Measurements from ENCODE around the gene IRF1. TPM values are rescaled to one million over a fixed set of nuclear protein-coding genes. Genes with fewer than 3 reads are reported as not detected.

IRF1 gene
- total RNA-seq, 2 experiments from 2014 or later = 1,212 to 1,234 TPM

DNA sequence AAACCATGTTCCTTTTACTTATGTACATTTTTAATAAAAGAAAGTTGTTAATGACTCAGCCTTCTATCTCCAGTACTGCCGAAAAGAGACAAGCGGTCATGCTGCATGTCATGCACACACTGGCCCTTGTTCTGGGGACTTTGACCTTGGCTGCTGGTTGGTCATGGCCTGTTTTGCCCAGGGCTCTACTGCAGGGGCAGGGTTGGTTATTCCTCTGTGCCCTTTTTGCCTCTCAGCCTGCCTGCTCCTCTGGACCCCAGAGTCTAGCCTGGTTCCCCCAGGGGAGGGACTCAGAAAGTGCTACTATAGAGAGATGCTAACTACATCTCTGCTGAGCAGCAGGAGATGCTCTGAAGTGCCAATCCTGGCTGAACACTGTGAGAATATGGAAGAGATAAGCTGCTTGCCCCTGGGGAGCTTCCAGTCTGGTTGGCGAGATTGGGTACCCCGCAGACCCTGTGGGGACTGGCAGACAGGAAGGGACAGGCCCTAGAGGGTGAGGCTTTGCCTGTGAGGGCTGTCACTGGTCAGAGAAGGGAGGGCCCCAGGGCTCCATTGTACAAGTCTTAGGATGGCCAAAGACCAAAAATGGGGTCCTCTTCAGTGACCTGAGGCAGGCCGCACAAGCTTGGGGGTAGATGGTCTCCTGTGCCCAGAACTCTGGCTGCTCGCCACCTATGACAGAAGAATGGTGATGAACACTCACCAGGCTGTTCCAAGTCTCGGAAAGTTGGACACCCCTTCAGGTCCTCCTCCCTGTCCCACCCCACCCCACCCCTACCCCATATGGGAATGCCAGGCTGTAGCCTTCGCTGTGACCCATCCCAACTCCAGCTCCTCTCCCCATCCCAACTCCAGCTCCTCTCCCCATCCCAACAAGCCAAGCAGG, 14.3 kb downstream of the IRF1 start:
- CTCF ChIA-PET = interaction anchor here (2.2 kb wide), 1 partner anchor 14 kb away, joined by 9 read pairs; the partner anchor contains the start of gene IRF1
- ATAC-seq (ENCODE audit: poor library complexity) (no peak), DNase-seq (peak in 3 of 14 experiments; percentile 2 to 42 (median 33))
- H3K4me3 ChIP-seq (ENCODE audit: low read length) = no peak overlapping the region
- no peak overlapping the region for H3K27ac ChIP-seq (ENCODE audit: low read depth in 1 of 2, low read length in 2 of 2)
- H3K9me3 Mint-ChIP-seq = no peaks in the 10 kb centered on the region
- TF ChIP-seq, protein P1, sequence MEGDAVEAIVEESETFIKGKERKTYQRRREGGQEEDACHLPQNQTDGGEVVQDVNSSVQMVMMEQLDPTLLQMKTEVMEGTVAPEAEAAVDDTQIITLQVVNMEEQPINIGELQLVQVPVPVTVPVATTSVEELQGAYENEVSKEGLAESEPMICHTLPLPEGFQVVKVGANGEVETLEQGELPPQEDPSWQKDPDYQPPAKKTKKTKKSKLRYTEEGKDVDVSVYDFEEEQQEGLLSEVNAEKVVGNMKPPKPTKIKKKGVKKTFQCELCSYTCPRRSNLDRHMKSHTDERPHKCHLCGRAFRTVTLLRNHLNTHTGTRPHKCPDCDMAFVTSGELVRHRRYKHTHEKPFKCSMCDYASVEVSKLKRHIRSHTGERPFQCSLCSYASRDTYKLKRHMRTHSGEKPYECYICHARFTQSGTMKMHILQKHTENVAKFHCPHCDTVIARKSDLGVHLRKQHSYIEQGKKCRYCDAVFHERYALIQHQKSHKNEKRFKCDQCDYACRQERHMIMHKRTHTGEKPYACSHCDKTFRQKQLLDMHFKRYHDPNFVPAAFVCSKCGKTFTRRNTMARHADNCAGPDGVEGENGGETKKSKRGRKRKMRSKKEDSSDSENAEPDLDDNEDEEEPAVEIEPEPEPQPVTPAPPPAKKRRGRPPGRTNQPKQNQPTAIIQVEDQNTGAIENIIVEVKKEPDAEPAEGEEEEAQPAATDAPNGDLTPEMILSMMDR (IDR thresholded peaks at IDR 0.05) = no peak
- intact Hi-C loops (cut with DNase I, micrococcal nuclease) = no loop called here
- peaks cover 95% of the 10 kb centered on the region for H3K4me1 Mint-ChIP-seq (ENCODE audit: low read depth)
- H3K36me3 Mint-ChIP-seq (ENCODE audit: low read depth) = peaks cover 81% of the 10 kb centered on the region
- H3K4me1 ChIP-seq (ENCODE audit: insufficient read depth, low read length) = peaks cover 97% of the 10 kb centered on the region
- POLR2A ChIA-PET = interaction anchor here (0.7 to 25.5 kb wide), 11 partner anchors 9 to 90 kb away, joined by 3 to 1045 read pairs (median 62); partner anchors contain the start of gene IRF1
- H3K4me3 Mint-ChIP-seq = peak overlapping the region; percentile 67
- H3K36me3 ChIP-seq (ENCODE audit: insufficient read depth, low read length) = peaks cover 5% of the 10 kb centered on the region
- peaks cover 20% of the 10 kb centered on the region for H3K27me3 Mint-ChIP-seq
- no peaks in the 10 kb centered on the region for H3K9me3 ChIP-seq (ENCODE audit: control insufficient read depth in 1 of 2, insufficient read depth in 1 of 2, low read length in 2 of 2)
- no peaks in the 10 kb centered on the region for H3K27me3 ChIP-seq (ENCODE audit: control insufficient read depth in 1 of 2, insufficient read depth in 2 of 2, low read length in 2 of 2)
- peak overlapping the region; percentile 97 for H3K27ac Mint-ChIP-seq

DNA sequence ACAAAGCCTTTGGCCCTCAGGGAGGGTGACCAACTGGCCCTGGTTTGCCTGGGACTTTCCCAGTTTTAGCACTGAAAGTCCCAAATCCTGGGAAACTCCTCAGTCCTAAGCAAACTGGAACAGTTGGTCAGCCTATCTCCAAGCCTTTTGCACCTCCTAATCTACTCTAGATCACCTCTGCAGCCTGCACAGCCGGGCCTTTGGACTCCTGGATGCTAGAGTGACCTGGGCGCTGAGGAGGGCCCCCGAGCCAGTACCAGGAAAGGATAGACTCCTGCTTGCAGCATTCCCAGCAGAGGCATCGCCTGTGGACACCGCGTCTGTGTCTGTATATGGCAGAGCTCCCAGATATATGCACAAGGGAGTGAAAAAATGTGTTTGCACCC, 15.1 kb downstream of the IRF1 start:
- ChIA-PET CTCF (interaction anchor here (2.2 kb wide), 1 partner anchor 14 kb away, joined by 9 read pairs; the partner anchor contains the start of gene IRF1), POLR2A (interaction anchor here (1.1 to 25.5 kb wide), 7 partner anchors 12 to 76 kb away, joined by 3 to 1045 read pairs (median 188); partner anchors contain the start of gene IRF1)
- intact Hi-C loops (cut with DNase I, micrococcal nuclease) = no loop called here
- Histone ChIP-seq H3K36me3 (ENCODE audit: insufficient read depth, low read length) (peaks cover 10% of the 10 kb centered on the region), H3K27ac (ENCODE audit: low read depth in 1 of 2, low read length in 2 of 2) (peak overlapping the region; percentile 48 to 77), H3K9me3 (ENCODE audit: control insufficient read depth in 1 of 2, insufficient read depth in 1 of 2, low read length in 2 of 2) (no peaks in the 10 kb centered on the region), H3K27me3 (ENCODE audit: control insufficient read depth in 1 of 2, insufficient read depth in 2 of 2, low read length in 2 of 2) (no peaks in the 10 kb centered on the region), H3K4me3 (ENCODE audit: low read length) (no peak overlapping the region), H3K4me1 (ENCODE audit: insufficient read depth, low read length) (peaks cover 97% of the 10 kb centered on the region)
- Mint-ChIP-seq H3K4me1 (ENCODE audit: low read depth) (peaks cover 95% of the 10 kb centered on the region), H3K9me3 (no peaks in the 10 kb centered on the region), H3K36me3 (ENCODE audit: low read depth) (peaks cover 80% of the 10 kb centered on the region), H3K27me3 (peaks cover 20% of the 10 kb centered on the region), H3K4me3 (peak overlapping the region; percentile 82), H3K27ac (peak overlapping the region; percentile 97)
- ATAC-seq (ENCODE audit: poor library complexity) (no peak), DNase-seq (peak in 3 of 14 experiments; percentile 2 to 35 (median 31))
- TF ChIP-seq, protein P1 (IDR thresholded peaks at IDR 0.05) = no peak

DNA sequence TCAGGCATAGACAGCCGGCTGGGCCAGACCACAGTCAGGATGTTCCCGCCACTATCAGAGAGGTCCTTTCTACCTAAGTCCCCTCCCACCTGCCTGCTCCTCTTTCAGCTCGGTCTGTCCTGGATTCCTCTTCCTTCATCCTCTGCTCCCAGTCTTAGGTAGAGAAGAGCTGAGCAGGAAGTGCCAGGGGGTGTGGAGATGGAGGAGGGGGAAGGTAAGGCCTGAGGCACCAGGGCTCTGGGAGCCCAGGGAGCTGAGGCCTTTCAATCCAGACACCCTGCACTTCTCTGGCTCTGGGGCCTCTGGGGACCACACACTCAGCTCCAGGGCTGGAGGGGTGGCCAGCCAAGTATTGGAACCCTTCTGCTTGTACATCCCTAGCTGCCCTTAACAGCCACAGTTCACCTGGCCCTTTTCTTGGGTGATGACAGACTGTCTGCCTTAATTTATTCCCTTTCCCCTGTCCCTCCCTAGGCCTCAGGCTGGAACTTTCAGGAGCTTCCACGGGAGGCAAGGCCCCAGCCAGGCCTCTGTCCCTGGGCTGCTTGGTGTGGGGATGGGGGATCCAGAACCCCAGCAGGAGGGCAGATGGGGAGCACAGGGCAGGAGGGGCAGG, 15.6 kb downstream of the IRF1 start:
- POLR2A ChIA-PET = interaction anchor here (1.1 to 25.5 kb wide), 7 partner anchors 13 to 75 kb away, joined by 3 to 1045 read pairs (median 188); partner anchors contain the start of gene IRF1
- H3K36me3 Mint-ChIP-seq (ENCODE audit: low read depth) = peaks cover 77% of the 10 kb centered on the region
- peak overlapping the region; percentile 48 to 77 for H3K27ac ChIP-seq (ENCODE audit: low read depth in 1 of 2, low read length in 2 of 2)

More for the DNA sequence above, 15.6 kb downstream of the IRF1 start:
- Histone ChIP-seq H3K4me3 (ENCODE audit: low read length) (no peak overlapping the region), H3K9me3 (ENCODE audit: control insufficient read depth in 1 of 2, insufficient read depth in 1 of 2, low read length in 2 of 2) (no peaks in the 10 kb centered on the region), H3K4me1 (ENCODE audit: insufficient read depth, low read length) (peaks cover 97% of the 10 kb centered on the region), H3K36me3 (ENCODE audit: insufficient read depth, low read length) (peaks cover 15% of the 10 kb centered on the region), H3K27me3 (ENCODE audit: control insufficient read depth in 1 of 2, insufficient read depth in 2 of 2, low read length in 2 of 2) (no peaks in the 10 kb centered on the region)
- DNase-seq = peak in 4 of 14 experiments; percentile 3 to 56 (median 20)
- intact Hi-C loops (cut with DNase I, micrococcal nuclease) = loop anchor here (5.0 kb wide), 2 partner anchors 53 to 63 kb away; no protein-coding TSS in a partner anchor
- CTCF ChIA-PET = interaction anchor here (0.7 to 2.2 kb wide), 2 partner anchors 15 to 88 kb away, joined by 3 to 9 read pairs; partner anchors contain the start of gene IRF1
- Mint-ChIP-seq H3K9me3 (no peaks in the 10 kb centered on the region), H3K27me3 (peaks cover 20% of the 10 kb centered on the region), H3K4me3 (peak overlapping the region; percentile 82), H3K27ac (peak overlapping the region; percentile 97), H3K4me1 (ENCODE audit: low read depth) (peaks cover 96% of the 10 kb centered on the region)
- ATAC-seq (ENCODE audit: poor library complexity) = no peak
- TF ChIP-seq, protein P1 (IDR thresholded peaks at IDR 0.05) = no peak

All from CD4-positive, alpha-beta T cell (primary cell).